AG09309 (cell line): ENCODE data around the gene SLX4.

ENCODE experiments used
- DNase-seq: peaks from one replicate; pipeline ENCODE4 v3.0.0-alpha.2; 2010; ENCODE audit warnings: low read depth
- H3K4me3 ChIP-seq: 2 replicates; pipeline ENCODE4 v1.5.1; 2011; ENCODE audit warnings: mild to moderate bottlenecking, low read depth, low read length, moderate library complexity; ENCODE audit not compliant: control insufficient read depth
- CTCF ChIP-seq: IDR thresholded peaks from 2 replicates; pipeline ENCODE4 v1.5.1; 2011; ENCODE audit warnings: mild to moderate bottlenecking, low read depth, low read length, inconsistent platforms; ENCODE audit not compliant: insufficient read depth, control insufficient read depth; ENCODE audit errors: missing control alignments

The SLX4 gene

GRCh38 chr16:3581392-3581791, 30.0 kb downstream of the SLX4 start:
- no peak for TF ChIP-seq CTCF
- no peak overlapping the region for H3K4me3 ChIP-seq
- no peak for DNase-seq

- DNase-seq: no peak
- TF ChIP-seq CTCF: no peak
- no peak overlapping the region for H3K4me3 ChIP-seq
These were observed 30.7 kb downstream of the SLX4 start for GRCh38 chr16:3580686-3581085.

GRCh38 chr16:3580251-3580651, 31.2 kb downstream of the SLX4 start:
- no peak for DNase-seq
- TF ChIP-seq CTCF: no peak
- H3K4me3 ChIP-seq: no peak overlapping the region

- DNase-seq: no peak
- H3K4me3 ChIP-seq: no peak overlapping the region
- no peak for TF ChIP-seq CTCF
These were observed 31.6 kb downstream of the SLX4 start for GRCh38 chr16:3579776-3580175.

GRCh38 chr16:3578610-3579551, 32.5 kb downstream of the SLX4 start:
- H3K4me3 ChIP-seq: no peak overlapping the region
- DNase-seq: no peak
- TF ChIP-seq CTCF: no peak

- H3K4me3 ChIP-seq: no peak overlapping the region
- DNase-seq: no peak
- no peak for TF ChIP-seq CTCF
These were observed 33.3 kb downstream of the SLX4 start for GRCh38 chr16:3578121-3578520.
